ENCODE results near the gene PITX2.

PITX2 gene

DNA sequence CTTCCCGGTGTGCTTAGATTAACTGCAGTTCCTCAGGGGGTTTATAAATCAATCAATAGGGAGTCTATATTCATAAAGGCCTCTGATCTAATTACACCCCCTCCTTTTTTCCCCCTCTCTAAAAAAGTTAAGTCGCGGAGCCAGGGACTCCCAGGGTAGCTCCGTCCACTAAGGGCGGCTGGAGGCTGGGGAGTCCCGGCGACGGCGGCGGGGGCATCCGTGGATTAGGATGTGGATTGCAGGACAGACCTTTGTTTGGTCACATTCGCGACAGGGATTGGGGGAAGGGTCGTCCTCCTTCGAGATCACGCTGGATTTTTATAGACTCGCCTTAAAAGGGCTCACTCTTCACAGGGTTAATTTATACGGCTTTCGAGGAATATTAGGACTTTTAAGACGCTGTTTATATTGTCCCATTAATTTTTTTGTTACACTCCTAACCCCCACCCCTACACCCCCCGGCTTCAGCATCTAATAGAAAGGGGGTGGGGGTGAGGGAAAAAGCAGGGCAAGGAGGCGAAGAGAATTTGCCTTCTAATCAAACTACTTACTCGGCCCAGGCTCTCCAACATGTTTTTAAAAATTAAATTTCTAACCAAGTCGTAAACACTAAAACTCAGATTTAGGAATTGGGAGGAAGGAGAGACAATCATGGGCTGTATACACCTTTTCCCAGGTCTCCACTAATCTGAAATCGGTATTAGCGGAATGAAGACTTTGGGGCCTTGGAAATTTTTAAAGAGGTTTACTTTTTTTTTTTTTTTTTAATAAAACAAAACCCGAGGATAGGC lies 8.5 kb downstream of the PITX2 start:
- no peak for TF ChIP-seq EGR1 (IDR thresholded peaks at IDR 0.05)
- TF ChIP-seq, protein P1, sequence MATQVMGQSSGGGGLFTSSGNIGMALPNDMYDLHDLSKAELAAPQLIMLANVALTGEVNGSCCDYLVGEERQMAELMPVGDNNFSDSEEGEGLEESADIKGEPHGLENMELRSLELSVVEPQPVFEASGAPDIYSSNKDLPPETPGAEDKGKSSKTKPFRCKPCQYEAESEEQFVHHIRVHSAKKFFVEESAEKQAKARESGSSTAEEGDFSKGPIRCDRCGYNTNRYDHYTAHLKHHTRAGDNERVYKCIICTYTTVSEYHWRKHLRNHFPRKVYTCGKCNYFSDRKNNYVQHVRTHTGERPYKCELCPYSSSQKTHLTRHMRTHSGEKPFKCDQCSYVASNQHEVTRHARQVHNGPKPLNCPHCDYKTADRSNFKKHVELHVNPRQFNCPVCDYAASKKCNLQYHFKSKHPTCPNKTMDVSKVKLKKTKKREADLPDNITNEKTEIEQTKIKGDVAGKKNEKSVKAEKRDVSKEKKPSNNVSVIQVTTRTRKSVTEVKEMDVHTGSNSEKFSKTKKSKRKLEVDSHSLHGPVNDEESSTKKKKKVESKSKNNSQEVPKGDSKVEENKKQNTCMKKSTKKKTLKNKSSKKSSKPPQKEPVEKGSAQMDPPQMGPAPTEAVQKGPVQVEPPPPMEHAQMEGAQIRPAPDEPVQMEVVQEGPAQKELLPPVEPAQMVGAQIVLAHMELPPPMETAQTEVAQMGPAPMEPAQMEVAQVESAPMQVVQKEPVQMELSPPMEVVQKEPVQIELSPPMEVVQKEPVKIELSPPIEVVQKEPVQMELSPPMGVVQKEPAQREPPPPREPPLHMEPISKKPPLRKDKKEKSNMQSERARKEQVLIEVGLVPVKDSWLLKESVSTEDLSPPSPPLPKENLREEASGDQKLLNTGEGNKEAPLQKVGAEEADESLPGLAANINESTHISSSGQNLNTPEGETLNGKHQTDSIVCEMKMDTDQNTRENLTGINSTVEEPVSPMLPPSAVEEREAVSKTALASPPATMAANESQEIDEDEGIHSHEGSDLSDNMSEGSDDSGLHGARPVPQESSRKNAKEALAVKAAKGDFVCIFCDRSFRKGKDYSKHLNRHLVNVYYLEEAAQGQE (IDR thresholded peaks at IDR 0.05; ENCODE audit: low read depth), result no peak
- no peak for TF ChIP-seq RAD21 (IDR thresholded peaks at IDR 0.05; ENCODE audit: low read depth)
- TF ChIP-seq YY1 (IDR thresholded peaks at IDR 0.05; ENCODE audit: low read depth), result no peak
- TF ChIP-seq TCF12 (IDR thresholded peaks at IDR 0.05; ENCODE audit: low read depth), result no peak
- no peak for TF ChIP-seq TAF1 (IDR thresholded peaks at IDR 0.05; ENCODE audit: low read depth)
- TF ChIP-seq, protein P2, sequence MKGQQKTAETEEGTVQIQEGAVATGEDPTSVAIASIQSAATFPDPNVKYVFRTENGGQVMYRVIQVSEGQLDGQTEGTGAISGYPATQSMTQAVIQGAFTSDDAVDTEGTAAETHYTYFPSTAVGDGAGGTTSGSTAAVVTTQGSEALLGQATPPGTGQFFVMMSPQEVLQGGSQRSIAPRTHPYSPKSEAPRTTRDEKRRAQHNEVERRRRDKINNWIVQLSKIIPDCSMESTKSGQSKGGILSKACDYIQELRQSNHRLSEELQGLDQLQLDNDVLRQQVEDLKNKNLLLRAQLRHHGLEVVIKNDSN (IDR thresholded peaks at IDR 0.05), result no peak
- TF ChIP-seq CEBPB (IDR thresholded peaks at IDR 0.05), result no peak
- TF ChIP-seq ZBTB7A (IDR thresholded peaks at IDR 0.05; ENCODE audit: low read depth), result no peak
- TF ChIP-seq EP300 (IDR thresholded peaks at IDR 0.05; ENCODE audit: borderline replicate concordance), result no peak
- TF ChIP-seq, protein P3, sequence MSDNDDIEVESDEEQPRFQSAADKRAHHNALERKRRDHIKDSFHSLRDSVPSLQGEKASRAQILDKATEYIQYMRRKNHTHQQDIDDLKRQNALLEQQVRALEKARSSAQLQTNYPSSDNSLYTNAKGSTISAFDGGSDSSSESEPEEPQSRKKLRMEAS (IDR thresholded peaks at IDR 0.05), result no peak
- TF ChIP-seq CREB1 (IDR thresholded peaks at IDR 0.05; ENCODE audit: low read depth), result no peak
- TF ChIP-seq FOXM1 (IDR thresholded peaks at IDR 0.05; ENCODE audit: borderline replicate concordance, low read depth), result no peak
- no peak for TF ChIP-seq NFIC (IDR thresholded peaks at IDR 0.05)
- no peak for TF ChIP-seq TEAD4 (IDR thresholded peaks at IDR 0.05)

DNA sequence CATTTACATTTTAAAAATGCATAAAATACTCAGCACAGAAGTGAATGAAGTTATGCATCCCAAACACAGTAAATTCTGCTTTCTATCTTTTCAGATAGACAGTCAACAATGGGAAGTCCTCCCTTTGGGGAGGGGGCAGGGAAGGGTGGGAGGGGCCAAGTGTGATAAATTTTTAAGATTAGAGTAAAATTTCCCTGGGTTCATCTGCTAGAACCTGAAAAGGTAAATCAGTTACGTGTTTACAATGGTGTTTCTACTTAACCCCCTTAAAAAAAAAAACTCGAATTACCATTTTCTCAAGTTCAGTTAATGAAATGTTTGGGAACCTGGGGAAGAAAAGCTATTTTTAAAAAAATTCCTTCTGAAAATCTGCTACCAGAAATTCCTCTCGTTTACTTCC lies 9.1 kb downstream of the PITX2 start:
- TF ChIP-seq TCF12 (IDR thresholded peaks at IDR 0.05; ENCODE audit: low read depth) (no peak), EGR1 (IDR thresholded peaks at IDR 0.05) (no peak), ZBTB7A (IDR thresholded peaks at IDR 0.05; ENCODE audit: low read depth) (no peak), RAD21 (IDR thresholded peaks at IDR 0.05; ENCODE audit: low read depth) (no peak), CEBPB (IDR thresholded peaks at IDR 0.05) (no peak), CREB1 (IDR thresholded peaks at IDR 0.05; ENCODE audit: low read depth) (no peak), TAF1 (IDR thresholded peaks at IDR 0.05; ENCODE audit: low read depth) (no peak), EP300 (IDR thresholded peaks at IDR 0.05; ENCODE audit: borderline replicate concordance) (no peak), NFIC (IDR thresholded peaks at IDR 0.05) (no peak), YY1 (IDR thresholded peaks at IDR 0.05; ENCODE audit: low read depth) (no peak), FOXM1 (IDR thresholded peaks at IDR 0.05; ENCODE audit: borderline replicate concordance, low read depth) (no peak), TEAD4 (IDR thresholded peaks at IDR 0.05) (no peak)
- TF ChIP-seq, protein P2 (IDR thresholded peaks at IDR 0.05), result no peak
- TF ChIP-seq, protein P3 (IDR thresholded peaks at IDR 0.05), result no peak
- TF ChIP-seq, protein P1 (IDR thresholded peaks at IDR 0.05; ENCODE audit: low read depth), result no peak

DNA sequence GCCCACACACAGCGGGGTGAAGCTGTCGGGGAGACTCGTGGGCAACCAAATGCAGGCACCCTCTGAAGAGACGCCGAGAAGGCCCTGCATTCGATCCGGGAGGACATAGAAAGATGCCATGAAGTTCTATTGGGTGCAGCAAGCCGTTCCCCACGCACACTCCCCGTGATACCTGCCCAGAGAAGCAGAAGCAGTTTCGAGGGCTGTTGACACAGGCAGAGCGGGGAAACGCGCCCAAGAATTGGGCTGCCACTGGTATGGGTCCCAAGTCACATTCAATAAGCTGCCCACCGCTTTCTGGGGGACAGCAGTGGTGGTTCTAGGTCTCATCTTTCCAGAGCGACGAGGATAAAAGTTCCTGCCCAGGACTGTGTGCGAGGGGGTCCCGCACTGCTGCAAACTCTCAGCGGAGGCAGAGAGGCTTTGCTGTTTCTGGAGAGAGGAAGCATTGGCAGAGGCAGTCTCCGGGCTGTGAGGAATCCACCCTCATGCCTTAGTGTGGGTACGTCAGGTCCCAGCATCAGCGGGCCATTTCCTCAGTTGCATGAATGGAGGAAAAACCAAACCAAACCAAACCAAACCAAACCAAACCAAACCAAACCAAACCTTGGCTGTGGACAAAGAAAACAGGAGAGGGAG lies 10.1 kb downstream of the PITX2 start:
- TF ChIP-seq CREB1 (IDR thresholded peaks at IDR 0.05; ENCODE audit: low read depth) (no peak), TEAD4 (IDR thresholded peaks at IDR 0.05) (no peak), ZBTB7A (IDR thresholded peaks at IDR 0.05; ENCODE audit: low read depth) (no peak)
- TF ChIP-seq, protein P2 (IDR thresholded peaks at IDR 0.05), result no peak
- TF ChIP-seq, protein P3 (IDR thresholded peaks at IDR 0.05), result no peak

DNA sequence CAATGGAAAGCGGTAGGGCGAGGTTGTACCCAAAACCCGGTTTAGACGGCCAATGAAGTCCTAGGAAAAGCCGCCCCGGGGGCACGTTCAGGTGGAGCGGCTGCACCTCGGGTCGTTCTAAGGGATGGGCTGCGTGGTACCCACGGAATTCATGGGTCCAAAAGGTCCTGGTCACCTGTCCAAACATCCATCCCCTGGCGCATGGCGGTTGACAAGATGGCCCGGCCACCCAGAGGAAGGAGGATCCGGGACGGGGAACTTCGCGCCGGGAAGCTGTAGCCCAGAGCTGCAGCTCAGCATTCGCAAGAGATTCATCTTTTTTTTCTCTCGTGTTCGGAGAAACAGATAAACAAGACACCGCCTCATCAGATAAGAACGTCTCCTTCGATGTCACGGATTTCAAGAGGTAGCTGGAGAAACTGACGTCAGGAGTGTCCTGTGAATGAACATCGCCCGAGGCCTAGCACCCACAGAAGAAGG lies 10.9 kb downstream of the PITX2 start:
- TF ChIP-seq CREB1 (IDR thresholded peaks at IDR 0.05; ENCODE audit: low read depth) (no peak), CEBPB (IDR thresholded peaks at IDR 0.05) (no peak), NFIC (IDR thresholded peaks at IDR 0.05) (no peak), TAF1 (IDR thresholded peaks at IDR 0.05; ENCODE audit: low read depth) (no peak), TEAD4 (IDR thresholded peaks at IDR 0.05) (no peak), YY1 (IDR thresholded peaks at IDR 0.05; ENCODE audit: low read depth) (no peak), ZBTB7A (IDR thresholded peaks at IDR 0.05; ENCODE audit: low read depth) (no peak)
- TF ChIP-seq, protein P3 (IDR thresholded peaks at IDR 0.05), result no peak

All from Ishikawa (cell line).